Mucosa of rectum (tissue), 2 donors: Measurements from ENCODE around the gene SPAM1.
"Not testable (repeated sequence)": the region's sequence is repeated elsewhere in the genome, so short reads cannot be mapped to it uniquely, and the experiment has no call there.

Experiments
- H3K27ac ChIP-seq, 2 donors: one replicate each; pipeline ENCODE4 v1.7.0; 2013; ENCODE audit warnings: inconsistent platforms in 2 of 2, low read depth in 2 of 2, low read length in 2 of 2
- H3K27me3 ChIP-seq, 2 donors: one replicate each; pipeline ENCODE4 v1.7.0; 2013; ENCODE audit warnings: low read length in 2 of 2; ENCODE audit not compliant: control insufficient read depth in 2 of 2, insufficient read depth in 2 of 2
- H3K36me3 ChIP-seq, 2 donors: one replicate each; pipeline ENCODE4 v1.7.0; 2013; ENCODE audit warnings: low read length in 2 of 2; ENCODE audit not compliant: control insufficient read depth in 2 of 2, insufficient read depth in 2 of 2
- H3K4me1 ChIP-seq, 2 donors: one replicate each; pipeline ENCODE4 v1.7.0; 2013; ENCODE audit warnings: low read length in 2 of 2, mild to moderate bottlenecking in 1 of 2; ENCODE audit not compliant: control insufficient read depth in 2 of 2, insufficient read depth in 2 of 2
- H3K4me3 ChIP-seq, 2 donors: one replicate each; pipeline ENCODE4 v1.7.0; 2013; ENCODE audit warnings: low read length in 2 of 2
- H3K9ac ChIP-seq, 2 donors: one replicate each; pipeline ENCODE4 v1.7.0; 2013; ENCODE audit warnings: low read length in 2 of 2, low read depth in 1 of 2, mild to moderate bottlenecking in 1 of 2
- H3K9me3 ChIP-seq, 2 donors: one replicate each; pipeline ENCODE4 v1.7.0; 2013; ENCODE audit warnings: low read length in 2 of 2; ENCODE audit not compliant: control insufficient read depth in 2 of 2
- donor health status: healthy.
- donor health status: Normal muscosa, but diverticular disease.

The SPAM1 gene

GRCh38 chr7:123987445-123987844 lies 62.4 kb downstream of the SPAM1 start:
- Histone ChIP-seq H3K9me3 (no peaks in the 10 kb centered on the region), H3K36me3 (no peaks in the 10 kb centered on the region), H3K4me1 (no peaks in the 10 kb centered on the region), H3K27ac (no peak overlapping the region), H3K9ac (no peak overlapping the region), H3K27me3 (no peaks in the 10 kb centered on the region), H3K4me3 (no peak overlapping the region)

- no peak overlapping the region for H3K9ac ChIP-seq
- no peak overlapping the region for H3K27ac ChIP-seq
- no peaks in the 10 kb centered on the region for H3K9me3 ChIP-seq
- H3K4me3 ChIP-seq = no peak overlapping the region
- no peaks in the 10 kb centered on the region for H3K36me3 ChIP-seq
- H3K27me3 ChIP-seq = no peaks in the 10 kb centered on the region
- H3K4me1 ChIP-seq = no peaks in the 10 kb centered on the region
Observed at GRCh38 chr7:123992913-123993518, 68.0 kb downstream of the SPAM1 start.

- Histone ChIP-seq H3K36me3 (no peaks in the 10 kb centered on the region), H3K27me3 (no peaks in the 10 kb centered on the region), H3K27ac (no peak overlapping the region), H3K4me3 (no peak overlapping the region), H3K4me1 (no peaks in the 10 kb centered on the region), H3K9ac (no peak overlapping the region), H3K9me3 (no peaks in the 10 kb centered on the region)
Observed at GRCh38 chr7:123993996-123994395, 69.0 kb downstream of the SPAM1 start.

- no peak overlapping the region for H3K4me3 ChIP-seq
- no peaks in the 10 kb centered on the region for H3K4me1 ChIP-seq
- H3K9me3 ChIP-seq = no peaks in the 10 kb centered on the region
- H3K27me3 ChIP-seq = no peaks in the 10 kb centered on the region
- no peak overlapping the region for H3K9ac ChIP-seq
- H3K27ac ChIP-seq = no peak overlapping the region
- no peaks in the 10 kb centered on the region for H3K36me3 ChIP-seq
Observed at GRCh38 chr7:123994449-123994848, 69.4 kb downstream of the SPAM1 start.

- Histone ChIP-seq H3K9me3 (no peaks in the 10 kb centered on the region), H3K4me1 (no peaks in the 10 kb centered on the region), H3K4me3 (no peak overlapping the region), H3K27ac (no peak overlapping the region), H3K9ac (no peak overlapping the region), H3K36me3 (no peaks in the 10 kb centered on the region), H3K27me3 (no peaks in the 10 kb centered on the region)
Observed at GRCh38 chr7:123995617-123996326, 70.7 kb downstream of the SPAM1 start.

- H3K27me3 ChIP-seq = no peaks in the 10 kb centered on the region
- H3K9ac ChIP-seq = no peak overlapping the region
- no peaks in the 10 kb centered on the region for H3K9me3 ChIP-seq
- no peaks in the 10 kb centered on the region for H3K36me3 ChIP-seq
- no peak overlapping the region for H3K4me3 ChIP-seq
- no peak overlapping the region for H3K27ac ChIP-seq
- H3K4me1 ChIP-seq = no peaks in the 10 kb centered on the region
Observed at GRCh38 chr7:123996327-123996625, 71.2 kb downstream of the SPAM1 start.

- H3K9ac ChIP-seq = no peak overlapping the region
- H3K9me3 ChIP-seq = no peaks in the 10 kb centered on the region
- no peak overlapping the region for H3K4me3 ChIP-seq
- H3K36me3 ChIP-seq = no peaks in the 10 kb centered on the region
- no peaks in the 10 kb centered on the region for H3K27me3 ChIP-seq
- H3K27ac ChIP-seq = no peak overlapping the region
- no peaks in the 10 kb centered on the region for H3K4me1 ChIP-seq
Observed at GRCh38 chr7:123998921-123999320, 73.9 kb downstream of the SPAM1 start.

GRCh38 chr7:123999703-124000102 lies 74.7 kb downstream of the SPAM1 start:
- Histone ChIP-seq H3K4me3 (no peak overlapping the region), H3K4me1 (no peaks in the 10 kb centered on the region), H3K27ac (no peak overlapping the region), H3K9ac (no peak overlapping the region), H3K36me3 (no peaks in the 10 kb centered on the region), H3K9me3 (no peaks in the 10 kb centered on the region), H3K27me3 (no peaks in the 10 kb centered on the region)

GRCh38 chr7:124008296-124008695 lies 83.3 kb downstream of the SPAM1 start:
- H3K27ac ChIP-seq, H3K36me3 ChIP-seq, H3K9me3 ChIP-seq, H3K9ac ChIP-seq, H3K4me3 ChIP-seq, H3K4me1 ChIP-seq, H3K27me3 ChIP-seq: not testable (repeated sequence)

- no peak overlapping the region for H3K9ac ChIP-seq
- no peak overlapping the region for H3K4me3 ChIP-seq
- H3K27me3 ChIP-seq = no peaks in the 10 kb centered on the region
- H3K4me1 ChIP-seq = no peaks in the 10 kb centered on the region
- no peaks in the 10 kb centered on the region for H3K36me3 ChIP-seq
- no peak overlapping the region for H3K27ac ChIP-seq
- no peaks in the 10 kb centered on the region for H3K9me3 ChIP-seq
Observed at GRCh38 chr7:124009321-124009720, 84.3 kb downstream of the SPAM1 start.
